Esophagus muscularis mucosa (tissue), 4 donors: ENCODE data around the gene LPCAT3.

ENCODE experiments used
- CTCF ChIP-seq, 3 experiments: fragments of 200-600 bp in 2 of 3; fragments of 450-650 bp in 1 of 3; sonication (generic) in 2 of 3; IDR thresholded peaks; one replicate each; pipeline ENCODE4 v1.5.1; 2017 to 2019; ENCODE audit warnings: antibody characterized with exemption in 3 of 3, mild to moderate bottlenecking in 2 of 3, moderate library complexity in 1 of 3
- EP300 ChIP-seq: sonication (generic); formaldehyde crosslinking; IDR thresholded peaks from one replicate; pipeline ENCODE4 v1.6.1; 2017; ENCODE audit warnings: antibody characterized with exemption
- POLR2A ChIP-seq: fragments of 450-650 bp; IDR thresholded peaks from one replicate; pipeline ENCODE4 v1.6.1; 2017; ENCODE audit warnings: antibody characterized with exemption, moderate library complexity, mild to moderate bottlenecking, low read depth
- POLR2AphosphoS5 ChIP-seq, 2 donors: sonication (generic); formaldehyde crosslinking; IDR thresholded peaks; one replicate each; pipeline ENCODE4 v1.6.1; 2017; ENCODE audit warnings: antibody characterized with exemption in 2 of 2

- TF ChIP-seq CTCF (IDR thresholded peaks at IDR 0.05) (no peak), POLR2A (no peak), POLR2AphosphoS5 (IDR thresholded peaks at IDR 0.05) (no peak), EP300 (no peak)
Observed at GRCh38 chr12:7047306-7047705, 29.0 kb upstream of the LPCAT3 start.
